HG02970 (cell line): Measurements from ENCODE around the gene NABP2.
"Not testable (repeated sequence)": the region's sequence is repeated elsewhere in the genome, so short reads cannot be mapped to it uniquely, and the experiment has no call there.

Experiments used
- ATAC-seq: cut with Tn5 transposase; IDR thresholded peaks from one replicate; pipeline ENCODE4 v1.9.1; 2021; ENCODE audit warnings: mild to moderate bottlenecking, moderate library complexity, moderate number of reproducible peaks; ENCODE audit not compliant: unreplicated experiment, low FRiP score

Gene NABP2

DNA sequence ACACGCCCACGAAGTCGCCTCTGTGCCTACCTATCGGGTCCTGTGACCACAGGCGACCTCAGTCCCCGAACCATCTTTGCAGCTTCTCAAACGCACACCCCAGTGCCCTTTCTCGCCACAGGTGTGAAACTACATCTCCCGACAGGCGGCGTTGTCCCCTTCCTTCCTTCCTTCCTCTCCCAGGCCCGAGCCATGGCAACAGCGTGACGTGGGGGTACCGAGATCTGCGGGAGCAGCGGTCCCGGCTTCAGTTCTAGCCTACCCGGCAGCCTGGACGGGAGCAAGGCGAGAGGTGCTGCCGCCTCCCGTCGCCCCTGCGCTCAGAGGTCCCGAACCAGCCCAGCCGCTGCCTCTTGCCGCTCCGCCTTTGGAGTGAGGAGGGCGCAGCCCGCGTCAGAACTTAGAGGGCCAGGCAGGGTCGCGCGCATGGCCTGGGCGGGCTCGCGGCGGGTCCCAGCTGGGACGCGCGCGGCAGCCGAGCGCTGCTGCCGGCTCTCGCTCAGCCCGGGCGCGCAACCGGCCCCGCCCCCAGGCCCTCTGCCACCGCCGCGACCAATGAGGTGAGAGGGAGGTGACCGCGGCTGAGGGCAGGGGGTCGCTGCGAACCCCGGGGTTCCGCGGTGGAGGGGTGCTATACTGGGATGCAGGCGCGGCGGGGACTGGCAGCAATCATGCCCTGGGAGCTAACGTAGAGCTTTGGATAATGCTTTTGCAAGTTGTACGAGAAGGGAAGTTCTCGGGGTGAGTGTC, 42.7 kb downstream of the NABP2 start, which contains the start of gene COQ10A:
TSS of gene COQ10A (plus strand) at position 250 of the 750 bp plus-strand sequence. CDS start at position 427, 177 bp downstream.
- peak; percentile 79 for ATAC-seq

DNA sequence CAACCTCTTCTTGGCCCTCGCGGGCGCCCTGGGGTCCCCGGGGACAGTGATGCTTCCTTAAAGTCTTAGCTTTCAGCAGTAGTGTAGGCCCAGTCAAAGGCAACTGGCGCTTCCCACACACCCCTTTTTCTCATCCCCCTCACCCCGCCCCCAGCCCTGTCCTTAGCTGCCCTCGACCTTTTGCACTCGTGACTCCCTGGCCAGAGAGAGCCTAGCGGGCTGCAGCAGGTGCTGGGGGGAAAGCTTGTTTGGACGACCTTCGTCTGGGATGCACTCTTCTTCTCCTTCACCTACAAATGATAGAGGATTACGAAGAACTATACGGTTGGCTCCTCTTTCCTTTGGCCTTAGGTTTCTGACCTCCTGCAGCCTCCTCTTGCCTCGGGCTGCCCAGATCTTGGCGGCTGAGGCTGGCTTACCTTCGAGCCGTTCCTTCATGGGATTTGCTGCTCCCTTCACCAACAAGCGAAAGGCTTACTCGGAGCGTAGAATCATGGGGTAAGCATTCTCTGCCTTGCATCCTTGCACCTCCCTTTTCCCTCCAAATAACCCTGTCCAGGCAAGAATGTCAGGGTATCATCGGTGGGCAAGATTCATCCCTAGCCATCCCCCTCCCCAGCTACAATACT, 43.4 kb downstream of the NABP2 start:
- peak; percentile 19 for ATAC-seq

DNA sequence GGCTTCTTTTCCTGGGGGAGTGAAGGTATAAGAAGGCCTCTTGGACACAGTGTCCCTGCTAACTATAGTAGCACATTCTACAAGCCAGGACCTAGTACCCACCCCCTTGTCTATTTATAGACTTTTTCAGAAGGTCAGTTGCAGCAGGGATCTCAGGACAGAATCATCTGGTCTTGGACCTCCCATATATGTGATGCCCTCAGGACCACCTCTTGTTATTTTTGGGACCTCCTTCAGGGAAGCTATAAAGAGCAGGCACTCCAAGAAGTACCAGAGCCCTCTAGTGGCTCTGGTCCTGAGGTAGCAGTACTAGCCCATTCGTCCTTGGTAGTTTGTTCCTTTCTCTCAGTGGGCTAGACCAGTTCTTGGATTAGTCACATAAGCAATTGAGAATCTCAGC, 46.9 kb downstream of the NABP2 start:
- ATAC-seq, result no peak

DNA sequence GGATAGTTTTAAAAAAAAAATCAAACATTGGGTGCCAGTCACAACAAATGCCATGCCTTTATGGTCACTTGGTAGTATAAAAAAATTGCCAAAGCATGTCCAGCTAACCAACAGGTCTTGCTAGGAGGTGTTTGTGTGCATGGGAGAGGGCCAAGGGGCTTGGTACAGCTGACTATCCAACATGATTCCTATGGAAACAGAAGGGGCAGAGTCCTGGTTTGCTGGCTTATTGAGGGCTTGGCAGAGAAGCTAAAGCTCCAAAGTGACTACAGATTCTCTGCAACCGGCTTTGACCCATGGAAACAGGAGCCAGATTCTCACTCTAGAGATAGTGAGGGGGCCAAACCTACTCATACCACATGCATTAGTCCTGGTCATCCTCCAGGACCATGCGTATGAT, 48.3 kb downstream of the NABP2 start:
- not testable (repeated sequence) for ATAC-seq

- ATAC-seq, result no peak
Measured at GRCh38 chr12:56274299-56274698, 50.2 kb downstream of the NABP2 start.

DNA sequence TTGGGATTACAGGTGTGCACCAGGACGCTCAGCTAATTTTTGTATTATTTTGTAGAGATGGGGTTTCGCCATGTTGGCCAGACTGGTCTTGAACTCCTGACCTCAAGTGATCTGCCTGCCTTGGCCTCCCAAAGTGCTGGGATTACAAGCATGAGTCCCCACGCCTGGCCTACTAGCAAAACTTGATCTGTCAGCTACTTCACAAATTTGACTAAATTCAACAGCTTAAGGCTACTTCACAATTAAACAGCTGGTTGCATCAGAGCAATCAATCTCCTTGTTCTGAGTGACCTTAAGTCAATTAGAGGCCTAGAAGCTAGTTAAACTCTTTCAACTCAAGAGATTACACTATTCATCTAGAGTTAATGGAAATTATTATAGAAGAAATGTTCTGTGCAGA, 54.8 kb downstream of the NABP2 start:
- ATAC-seq, result no peak
